ENCODE measurements around the gene PDS5B. TPM values are rescaled to one million over a fixed set of nuclear protein-coding genes. Genes with fewer than 3 reads are reported as not detected.
A peak's percentile ranks its signal among the peaks of the same experiment; 100 is the strongest.

PDS5B gene
- total RNA-seq, 1 experiment from 2014 or later, result 44.3 TPM

DNA sequence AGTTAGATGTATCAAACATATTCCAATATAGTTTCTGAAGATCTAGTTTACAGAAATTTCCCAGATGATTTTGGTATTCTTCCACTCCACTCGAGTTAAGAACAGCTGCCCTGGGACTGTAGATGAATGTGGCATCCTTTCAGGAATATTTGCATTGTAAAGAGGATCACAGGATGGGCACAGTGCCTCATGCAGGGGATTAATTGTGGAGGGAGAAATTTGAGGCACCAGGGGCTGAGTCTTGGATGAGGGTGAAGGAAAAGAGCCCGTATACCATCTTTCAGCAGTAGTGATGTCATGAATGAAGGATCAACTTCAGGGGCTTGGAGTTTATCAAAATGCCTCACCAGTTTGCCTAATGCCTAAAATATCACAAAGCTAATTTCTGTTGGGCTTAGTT lies 4.0 kb upstream of the PDS5B start:
- Mint-ChIP-seq H3K9me3 (peaks cover 20% of the 10 kb centered on the region), H3K36me3 (peaks cover 11% of the 10 kb centered on the region), H3K4me3 (no peak overlapping the region), H3K27ac (no peak overlapping the region), H3K27me3 (ENCODE audit: low read depth) (peaks cover 10% of the 10 kb centered on the region), H3K4me1 (peaks cover 11% of the 10 kb centered on the region)
- ChIA-PET POLR2A (interaction anchor here (0.6 kb wide), 1 partner anchor 179 kb away, joined by 3 read pairs; no protein-coding TSS in a partner anchor), CTCF (interaction anchor here (0.6 to 2.4 kb wide), 15 partner anchors 11 to 672 kb away, joined by 3 to 11 read pairs (median 4); partner anchors contain the start of gene N4BP2L2)
- TF ChIP-seq, protein P1, sequence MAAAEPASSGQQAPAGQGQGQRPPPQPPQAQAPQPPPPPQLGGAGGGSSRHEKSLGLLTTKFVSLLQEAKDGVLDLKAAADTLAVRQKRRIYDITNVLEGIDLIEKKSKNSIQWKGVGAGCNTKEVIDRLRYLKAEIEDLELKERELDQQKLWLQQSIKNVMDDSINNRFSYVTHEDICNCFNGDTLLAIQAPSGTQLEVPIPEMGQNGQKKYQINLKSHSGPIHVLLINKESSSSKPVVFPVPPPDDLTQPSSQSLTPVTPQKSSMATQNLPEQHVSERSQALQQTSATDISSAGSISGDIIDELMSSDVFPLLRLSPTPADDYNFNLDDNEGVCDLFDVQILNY (CRISPR knock-in tag; IDR thresholded peaks at IDR 0.05), result no peak
- TF ChIP-seq, protein P2, sequence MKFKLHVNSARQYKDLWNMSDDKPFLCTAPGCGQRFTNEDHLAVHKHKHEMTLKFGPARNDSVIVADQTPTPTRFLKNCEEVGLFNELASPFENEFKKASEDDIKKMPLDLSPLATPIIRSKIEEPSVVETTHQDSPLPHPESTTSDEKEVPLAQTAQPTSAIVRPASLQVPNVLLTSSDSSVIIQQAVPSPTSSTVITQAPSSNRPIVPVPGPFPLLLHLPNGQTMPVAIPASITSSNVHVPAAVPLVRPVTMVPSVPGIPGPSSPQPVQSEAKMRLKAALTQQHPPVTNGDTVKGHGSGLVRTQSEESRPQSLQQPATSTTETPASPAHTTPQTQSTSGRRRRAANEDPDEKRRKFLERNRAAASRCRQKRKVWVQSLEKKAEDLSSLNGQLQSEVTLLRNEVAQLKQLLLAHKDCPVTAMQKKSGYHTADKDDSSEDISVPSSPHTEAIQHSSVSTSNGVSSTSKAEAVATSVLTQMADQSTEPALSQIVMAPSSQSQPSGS (CRISPR knock-in tag; IDR thresholded peaks at IDR 0.05; ENCODE audit: borderline replicate concordance, low read depth), result no peak
- TF ChIP-seq ZNF232 (CRISPR knock-in tag; IDR thresholded peaks at IDR 0.05) (no peak), TP53 (CRISPR knock-in tag; IDR thresholded peaks at IDR 0.05) (no peak)
- DNase-seq (ENCODE audit: low spot score), result no peak
- ATAC-seq, result no peak

DNA sequence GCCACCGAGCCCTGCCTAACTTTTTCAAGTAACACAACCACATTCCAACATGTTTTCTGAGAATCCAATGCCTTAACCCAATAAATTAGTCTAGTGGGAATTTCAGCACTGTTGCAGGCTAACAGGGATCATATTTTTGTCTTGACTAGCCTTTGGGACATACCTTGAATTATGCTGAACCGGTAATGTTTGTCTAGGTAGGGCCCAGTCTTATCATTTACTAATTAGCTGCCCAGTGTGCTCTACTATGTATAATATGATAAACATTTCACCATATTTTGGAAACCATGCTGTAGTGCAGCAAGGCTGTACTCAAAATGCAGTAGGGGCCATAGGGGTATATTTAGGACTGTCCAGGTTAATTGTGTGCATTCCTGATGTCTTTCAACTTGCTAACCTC lies 3.3 kb upstream of the PDS5B start:
- POLR2A ChIA-PET, result no interaction called here

DNA sequence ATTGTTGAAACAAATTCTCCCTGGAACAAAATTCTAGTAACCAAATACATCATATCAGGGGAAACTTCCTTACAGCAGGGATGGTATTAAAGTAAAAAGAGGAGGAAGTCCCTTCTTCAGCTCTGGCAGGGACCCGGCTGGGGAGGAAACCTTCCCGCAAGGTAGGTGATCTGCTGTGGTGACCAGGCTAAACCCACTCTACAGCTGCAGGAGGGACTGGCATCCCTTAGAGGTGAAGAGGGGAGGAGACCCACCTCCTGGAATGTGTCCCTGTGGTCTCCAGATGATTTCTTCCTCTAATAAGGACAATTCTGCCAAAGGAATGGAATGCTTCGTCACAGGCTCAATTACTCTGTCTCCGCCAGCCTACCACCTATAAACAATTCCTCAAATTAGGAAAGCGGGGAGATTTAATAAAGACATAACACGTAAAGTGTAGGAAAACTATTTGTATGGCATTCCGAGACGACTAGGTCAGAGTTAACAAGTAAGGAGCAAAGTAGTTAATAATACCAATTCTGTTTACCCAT lies 637 bp upstream of the PDS5B start:
- ChIA-PET CTCF (interaction anchor here (0.6 to 2.0 kb wide), 31 partner anchors 13 to 454 kb away, joined by 3 to 35 read pairs (median 4); partner anchors contain the start of gene N4BP2L1), POLR2A (interaction anchor here (0.7 to 1.0 kb wide), 4 partner anchors 15 to 957 kb away, joined by 3 read pairs; no protein-coding TSS in a partner anchor)
- no peaks in the 10 kb centered on the region for H3K36me3 Mint-ChIP-seq
- ATAC-seq (peak; percentile 7), DNase-seq (ENCODE audit: low spot score) (no peak)
- no peaks in the 10 kb centered on the region for H3K9me3 Mint-ChIP-seq
- H3K27ac Mint-ChIP-seq, result no peak overlapping the region
- peaks cover 37% of the 10 kb centered on the region for H3K4me1 Mint-ChIP-seq
- peaks cover 8% of the 10 kb centered on the region for H3K27me3 Mint-ChIP-seq (ENCODE audit: low read depth)
- H3K4me3 Mint-ChIP-seq, result peak overlapping the region; percentile 86
- no peak for TF ChIP-seq ZNF263 (CRISPR knock-in tag; IDR thresholded peaks at IDR 0.05; ENCODE audit: low read depth)
- TF ChIP-seq, protein P3, sequence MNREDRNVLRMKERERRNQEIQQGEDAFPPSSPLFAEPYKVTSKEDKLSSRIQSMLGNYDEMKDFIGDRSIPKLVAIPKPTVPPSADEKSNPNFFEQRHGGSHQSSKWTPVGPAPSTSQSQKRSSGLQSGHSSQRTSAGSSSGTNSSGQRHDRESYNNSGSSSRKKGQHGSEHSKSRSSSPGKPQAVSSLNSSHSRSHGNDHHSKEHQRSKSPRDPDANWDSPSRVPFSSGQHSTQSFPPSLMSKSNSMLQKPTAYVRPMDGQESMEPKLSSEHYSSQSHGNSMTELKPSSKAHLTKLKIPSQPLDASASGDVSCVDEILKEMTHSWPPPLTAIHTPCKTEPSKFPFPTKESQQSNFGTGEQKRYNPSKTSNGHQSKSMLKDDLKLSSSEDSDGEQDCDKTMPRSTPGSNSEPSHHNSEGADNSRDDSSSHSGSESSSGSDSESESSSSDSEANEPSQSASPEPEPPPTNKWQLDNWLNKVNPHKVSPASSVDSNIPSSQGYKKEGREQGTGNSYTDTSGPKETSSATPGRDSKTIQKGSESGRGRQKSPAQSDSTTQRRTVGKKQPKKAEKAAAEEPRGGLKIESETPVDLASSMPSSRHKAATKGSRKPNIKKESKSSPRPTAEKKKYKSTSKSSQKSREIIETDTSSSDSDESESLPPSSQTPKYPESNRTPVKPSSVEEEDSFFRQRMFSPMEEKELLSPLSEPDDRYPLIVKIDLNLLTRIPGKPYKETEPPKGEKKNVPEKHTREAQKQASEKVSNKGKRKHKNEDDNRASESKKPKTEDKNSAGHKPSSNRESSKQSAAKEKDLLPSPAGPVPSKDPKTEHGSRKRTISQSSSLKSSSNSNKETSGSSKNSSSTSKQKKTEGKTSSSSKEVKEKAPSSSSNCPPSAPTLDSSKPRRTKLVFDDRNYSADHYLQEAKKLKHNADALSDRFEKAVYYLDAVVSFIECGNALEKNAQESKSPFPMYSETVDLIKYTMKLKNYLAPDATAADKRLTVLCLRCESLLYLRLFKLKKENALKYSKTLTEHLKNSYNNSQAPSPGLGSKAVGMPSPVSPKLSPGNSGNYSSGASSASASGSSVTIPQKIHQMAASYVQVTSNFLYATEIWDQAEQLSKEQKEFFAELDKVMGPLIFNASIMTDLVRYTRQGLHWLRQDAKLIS (CRISPR knock-in tag; IDR thresholded peaks at IDR 0.05; ENCODE audit: borderline replicate concordance), result no peak
- TF ChIP-seq ZNF317 (CRISPR knock-in tag; IDR thresholded peaks at IDR 0.05; ENCODE audit: borderline replicate concordance, low read depth), result no peak
- TF ChIP-seq ZNF232 (CRISPR knock-in tag; IDR thresholded peaks at IDR 0.05), result no peak
- TF ChIP-seq ZNF138 (CRISPR knock-in tag; conservative IDR thresholded peaks at IDR 0.05), result no peak
- TF ChIP-seq, protein P4, sequence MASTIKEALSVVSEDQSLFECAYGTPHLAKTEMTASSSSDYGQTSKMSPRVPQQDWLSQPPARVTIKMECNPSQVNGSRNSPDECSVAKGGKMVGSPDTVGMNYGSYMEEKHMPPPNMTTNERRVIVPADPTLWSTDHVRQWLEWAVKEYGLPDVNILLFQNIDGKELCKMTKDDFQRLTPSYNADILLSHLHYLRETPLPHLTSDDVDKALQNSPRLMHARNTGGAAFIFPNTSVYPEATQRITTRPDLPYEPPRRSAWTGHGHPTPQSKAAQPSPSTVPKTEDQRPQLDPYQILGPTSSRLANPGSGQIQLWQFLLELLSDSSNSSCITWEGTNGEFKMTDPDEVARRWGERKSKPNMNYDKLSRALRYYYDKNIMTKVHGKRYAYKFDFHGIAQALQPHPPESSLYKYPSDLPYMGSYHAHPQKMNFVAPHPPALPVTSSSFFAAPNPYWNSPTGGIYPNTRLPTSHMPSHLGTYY (CRISPR knock-in tag; IDR thresholded peaks at IDR 0.05), result no peak
- TF ChIP-seq CBFB (CRISPR knock-in tag; IDR thresholded peaks at IDR 0.05; ENCODE audit: low read depth), result no peak
- no peak for TF ChIP-seq ESRRA (CRISPR knock-in tag; IDR thresholded peaks at IDR 0.05; ENCODE audit: borderline replicate concordance)
- no peak for TF ChIP-seq ZBTB21 (CRISPR knock-in tag; IDR thresholded peaks at IDR 0.05; ENCODE audit: borderline replicate concordance)
- TF ChIP-seq ATF1 (CRISPR knock-in tag; IDR thresholded peaks at IDR 0.05), result no peak
- TF ChIP-seq, protein P5, sequence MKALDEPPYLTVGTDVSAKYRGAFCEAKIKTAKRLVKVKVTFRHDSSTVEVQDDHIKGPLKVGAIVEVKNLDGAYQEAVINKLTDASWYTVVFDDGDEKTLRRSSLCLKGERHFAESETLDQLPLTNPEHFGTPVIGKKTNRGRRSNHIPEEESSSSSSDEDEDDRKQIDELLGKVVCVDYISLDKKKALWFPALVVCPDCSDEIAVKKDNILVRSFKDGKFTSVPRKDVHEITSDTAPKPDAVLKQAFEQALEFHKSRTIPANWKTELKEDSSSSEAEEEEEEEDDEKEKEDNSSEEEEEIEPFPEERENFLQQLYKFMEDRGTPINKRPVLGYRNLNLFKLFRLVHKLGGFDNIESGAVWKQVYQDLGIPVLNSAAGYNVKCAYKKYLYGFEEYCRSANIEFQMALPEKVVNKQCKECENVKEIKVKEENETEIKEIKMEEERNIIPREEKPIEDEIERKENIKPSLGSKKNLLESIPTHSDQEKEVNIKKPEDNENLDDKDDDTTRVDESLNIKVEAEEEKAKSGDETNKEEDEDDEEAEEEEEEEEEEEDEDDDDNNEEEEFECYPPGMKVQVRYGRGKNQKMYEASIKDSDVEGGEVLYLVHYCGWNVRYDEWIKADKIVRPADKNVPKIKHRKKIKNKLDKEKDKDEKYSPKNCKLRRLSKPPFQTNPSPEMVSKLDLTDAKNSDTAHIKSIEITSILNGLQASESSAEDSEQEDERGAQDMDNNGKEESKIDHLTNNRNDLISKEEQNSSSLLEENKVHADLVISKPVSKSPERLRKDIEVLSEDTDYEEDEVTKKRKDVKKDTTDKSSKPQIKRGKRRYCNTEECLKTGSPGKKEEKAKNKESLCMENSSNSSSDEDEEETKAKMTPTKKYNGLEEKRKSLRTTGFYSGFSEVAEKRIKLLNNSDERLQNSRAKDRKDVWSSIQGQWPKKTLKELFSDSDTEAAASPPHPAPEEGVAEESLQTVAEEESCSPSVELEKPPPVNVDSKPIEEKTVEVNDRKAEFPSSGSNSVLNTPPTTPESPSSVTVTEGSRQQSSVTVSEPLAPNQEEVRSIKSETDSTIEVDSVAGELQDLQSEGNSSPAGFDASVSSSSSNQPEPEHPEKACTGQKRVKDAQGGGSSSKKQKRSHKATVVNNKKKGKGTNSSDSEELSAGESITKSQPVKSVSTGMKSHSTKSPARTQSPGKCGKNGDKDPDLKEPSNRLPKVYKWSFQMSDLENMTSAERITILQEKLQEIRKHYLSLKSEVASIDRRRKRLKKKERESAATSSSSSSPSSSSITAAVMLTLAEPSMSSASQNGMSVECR (CRISPR knock-in tag; IDR thresholded peaks at IDR 0.05; ENCODE audit: borderline replicate concordance), result no peak
- TF ChIP-seq CREB1 (CRISPR knock-in tag; IDR thresholded peaks at IDR 0.05), result no peak
- no peak for TF ChIP-seq FOXK1 (CRISPR knock-in tag; IDR thresholded peaks at IDR 0.05)

More for the DNA sequence above, 3.3 kb upstream of the PDS5B start:
- ATAC-seq (no peak), DNase-seq (ENCODE audit: low spot score) (no peak)
- peaks cover 14% of the 10 kb centered on the region for H3K4me1 Mint-ChIP-seq
- H3K27me3 Mint-ChIP-seq (ENCODE audit: low read depth), result peaks cover 8% of the 10 kb centered on the region
- peaks cover 4% of the 10 kb centered on the region for H3K36me3 Mint-ChIP-seq
- H3K4me3 Mint-ChIP-seq, result no peak overlapping the region
- TF ChIP-seq PRRX2 (CRISPR knock-in tag; IDR thresholded peaks at IDR 0.05) (no peak), TEAD1 (CRISPR knock-in tag; IDR thresholded peaks at IDR 0.05) (no peak)
- H3K9me3 Mint-ChIP-seq, result peaks cover 13% of the 10 kb centered on the region
- CTCF ChIA-PET, result interaction anchor here (0.7 to 1.3 kb wide), 2 partner anchors 18 to 57 kb away, joined by 3 to 4 read pairs; no protein-coding TSS in a partner anchor
- no peak overlapping the region for H3K27ac Mint-ChIP-seq
